Natural killer cell treated with Interleukin-12 subunit alpha and Interleukin-12 subunit beta and Interleukin-15 and Interleukin-18, amount 100 ng/mL, for 72 hours (primary cell): ENCODE measurements around the gene SLC9A4. TPM values are rescaled to one million over a fixed set of nuclear protein-coding genes. Genes with fewer than 3 reads are reported as not detected.

ENCODE experiments used
- ATAC-seq, 2 donors: fragments of 150-1000 bp; cut with Tn5 transposase in 1 of 2; sonication (Bioruptor Pico), chemical (Tn5 transposase) in 1 of 2; 2 replicates each; pipeline ENCODE4 v1.10.0; 2021
- DNase-seq: peaks from one replicate; pipeline ENCODE4 v3.0.0; 2022; ENCODE audit warnings: low spot score
- H3K27ac Mint-ChIP-seq, 2 donors: 1 replicate in 1 of 2; 2 replicates in 1 of 2; pipeline ENCODE4 v1.8.0; 2022; ENCODE audit warnings: mixed read lengths in 2 of 2, mild to moderate bottlenecking in 1 of 2, moderate library complexity in 1 of 2
- H3K27me3 Mint-ChIP-seq, 2 donors: 1 replicate in 1 of 2; 2 replicates in 1 of 2; pipeline ENCODE4 v1.8.0; 2022; ENCODE audit warnings: mixed read lengths in 2 of 2
- H3K36me3 Mint-ChIP-seq: one replicate; pipeline ENCODE4 v1.8.0; 2022; ENCODE audit warnings: mixed read lengths
- H3K4me1 Mint-ChIP-seq, 2 donors: 1 replicate in 1 of 2; 2 replicates in 1 of 2; pipeline ENCODE4 v1.8.0; 2022; ENCODE audit warnings: low read depth in 2 of 2, mixed read lengths in 2 of 2, mild to moderate bottlenecking in 1 of 2
- H3K4me3 Mint-ChIP-seq: one replicate; pipeline ENCODE4 v1.8.0; 2022; ENCODE audit warnings: mixed read lengths
- H3K9me3 Mint-ChIP-seq: 2 replicates; pipeline ENCODE4 v1.8.0; 2022; ENCODE audit warnings: mixed read lengths
- total RNA-seq, 2 donors: library from RNA; stranded (reverse); gene quantifications; one replicate each; pipeline ENCODE4 v1.2.3, GENCODE V29; 2022

SLC9A4 gene
- total RNA-seq, 2 donors from 2014 or later: 0.10 to 0.14 TPM

DNA sequence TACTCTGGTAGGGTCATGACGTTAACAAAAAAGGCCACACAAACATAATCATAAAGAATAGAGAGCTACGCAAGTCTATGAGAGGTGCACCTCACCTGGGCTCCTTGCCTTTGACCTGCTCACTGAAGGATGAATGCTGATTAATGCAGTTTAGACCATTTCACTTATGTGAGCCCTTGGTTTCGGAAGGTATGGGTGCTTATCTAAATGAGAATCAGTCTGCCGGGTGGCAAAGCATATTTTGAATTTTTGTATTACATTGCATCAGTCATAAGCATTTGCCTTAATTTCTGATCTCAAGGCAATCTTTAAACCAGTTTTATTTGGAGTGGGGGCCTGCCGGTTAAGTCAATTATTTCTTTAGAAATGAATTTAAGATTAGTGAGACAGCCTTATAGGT is 42.8 kb downstream of the SLC9A4 start:
- Mint-ChIP-seq H3K36me3 (no peaks in the 10 kb centered on the region), H3K27me3 (peaks cover 5 to 9% of the 10 kb centered on the region in 2 donors), H3K4me1 (peaks cover 9 to 10% of the 10 kb centered on the region in 2 donors), H3K27ac (no peak overlapping the region), H3K9me3 (no peaks in the 10 kb centered on the region), H3K4me3 (no peak overlapping the region)
- no peak for DNase-seq
- no peak for ATAC-seq

DNA sequence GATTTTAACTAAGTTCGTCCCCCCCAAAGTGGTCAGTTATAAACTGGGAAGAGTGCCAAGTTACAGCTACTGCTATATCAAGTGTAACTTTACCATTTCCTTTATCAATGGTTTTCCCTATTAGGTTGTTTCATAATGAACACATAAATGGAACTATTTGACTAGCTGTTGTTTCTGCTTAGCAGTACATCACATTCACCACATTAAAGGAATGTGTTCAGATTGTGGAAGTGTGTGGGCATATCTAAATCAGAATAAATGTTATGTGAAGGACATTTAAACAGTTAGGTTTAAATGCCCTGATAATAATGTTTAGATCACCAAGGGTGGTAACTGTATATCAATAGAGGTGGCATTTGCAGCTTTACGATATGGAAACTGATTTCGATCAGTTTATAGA is 45.1 kb downstream of the SLC9A4 start:
- Mint-ChIP-seq H3K4me1 (peaks cover 25 to 28% of the 10 kb centered on the region in 2 donors), H3K4me3 (no peak overlapping the region), H3K27me3 (no peaks in the 10 kb centered on the region), H3K9me3 (no peaks in the 10 kb centered on the region), H3K36me3 (no peaks in the 10 kb centered on the region), H3K27ac (no peak overlapping the region)
- no peak for ATAC-seq
- no peak for DNase-seq

DNA sequence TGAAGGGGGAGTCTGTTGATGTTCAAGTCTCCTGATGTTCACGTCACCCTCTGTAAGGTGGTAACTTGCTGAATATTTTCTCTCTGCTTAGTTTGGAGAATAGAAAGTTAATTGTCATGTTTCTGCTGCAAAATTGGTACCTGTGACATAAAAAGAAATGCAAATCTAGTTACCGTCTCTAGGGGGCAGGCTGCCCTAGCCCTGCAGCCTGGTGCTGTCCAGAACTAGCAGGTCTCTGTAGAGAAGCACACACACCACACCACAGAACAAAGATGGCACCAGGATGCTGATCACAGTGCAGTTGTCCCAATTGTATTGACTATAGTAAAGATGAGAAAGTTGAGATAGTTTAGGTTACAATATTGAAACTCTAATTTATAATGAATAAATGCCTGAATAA is 47.0 kb downstream of the SLC9A4 start:
- Mint-ChIP-seq H3K27me3 (no peaks in the 10 kb centered on the region), H3K4me1 (peaks cover 42 to 43% of the 10 kb centered on the region in 2 donors), H3K36me3 (no peaks in the 10 kb centered on the region), H3K27ac (no peak overlapping the region), H3K4me3 (no peak overlapping the region), H3K9me3 (no peaks in the 10 kb centered on the region)
- DNase-seq: no peak
- peak in 1 of 2 donors; percentile 72 for ATAC-seq

- DNase-seq (no peak), ATAC-seq (no peak)
- H3K27me3 Mint-ChIP-seq: no peaks in the 10 kb centered on the region
- H3K27ac Mint-ChIP-seq: no peak overlapping the region
- H3K4me3 Mint-ChIP-seq: no peak overlapping the region
- no peaks in the 10 kb centered on the region for H3K9me3 Mint-ChIP-seq
- H3K36me3 Mint-ChIP-seq: no peaks in the 10 kb centered on the region
- H3K4me1 Mint-ChIP-seq: peaks cover 43 to 44% of the 10 kb centered on the region in 2 donors
These were observed 47.8 kb downstream of the SLC9A4 start for GRCh38 chr2:102520801-102521200.

DNA sequence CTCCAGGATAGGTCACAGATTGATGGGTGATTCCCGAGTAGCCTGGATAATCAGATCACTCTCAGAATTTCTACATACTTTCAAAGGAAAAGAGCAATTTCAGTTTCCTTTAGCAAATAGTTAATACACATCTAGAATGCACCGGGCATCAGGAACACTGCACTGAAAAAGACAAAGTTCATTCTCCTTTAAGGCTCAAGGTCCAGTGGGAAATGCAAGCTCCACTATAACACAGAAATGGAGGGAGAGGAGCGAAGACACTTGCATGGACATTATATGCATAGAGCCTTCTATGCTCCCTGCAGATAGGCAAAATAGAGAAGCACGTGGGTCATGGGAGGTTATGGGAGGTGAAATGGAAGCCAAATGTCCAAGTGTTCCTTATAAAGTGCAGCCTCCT is 49.1 kb downstream of the SLC9A4 start:
- Mint-ChIP-seq H3K4me1 (peaks cover 43 to 47% of the 10 kb centered on the region in 2 donors), H3K9me3 (no peaks in the 10 kb centered on the region), H3K27me3 (no peaks in the 10 kb centered on the region), H3K27ac (no peak overlapping the region), H3K36me3 (no peaks in the 10 kb centered on the region), H3K4me3 (no peak overlapping the region)
- ATAC-seq (no peak), DNase-seq (no peak)

DNA sequence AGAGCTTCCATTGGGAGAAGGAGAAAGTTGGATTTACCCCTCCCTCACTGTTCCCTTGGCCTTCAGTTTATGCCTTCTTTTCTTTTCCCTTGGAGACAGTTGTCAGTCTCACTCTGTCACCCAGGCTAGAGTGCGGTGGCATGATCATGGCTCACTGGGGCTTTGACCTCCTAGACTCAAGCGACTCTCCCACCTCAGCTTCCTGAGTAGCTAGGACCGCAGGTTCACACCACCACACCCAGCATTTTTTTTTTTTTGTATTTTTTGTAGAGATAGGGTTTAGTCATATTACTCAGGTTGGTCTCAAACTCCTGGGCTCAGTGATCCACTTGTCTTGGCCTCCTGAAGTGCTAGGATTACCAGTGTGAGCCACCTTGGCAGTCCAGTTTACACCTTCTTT is 49.9 kb downstream of the SLC9A4 start:
- no peaks in the 10 kb centered on the region for H3K9me3 Mint-ChIP-seq
- H3K4me1 Mint-ChIP-seq: peaks cover 43 to 48% of the 10 kb centered on the region in 2 donors
- H3K27me3 Mint-ChIP-seq: no peaks in the 10 kb centered on the region
- H3K36me3 Mint-ChIP-seq: no peaks in the 10 kb centered on the region
- no peak overlapping the region for H3K27ac Mint-ChIP-seq
- peak; percentile 81 to 85 for ATAC-seq
- no peak for DNase-seq
- H3K4me3 Mint-ChIP-seq: peak overlapping the region; percentile 7

DNA sequence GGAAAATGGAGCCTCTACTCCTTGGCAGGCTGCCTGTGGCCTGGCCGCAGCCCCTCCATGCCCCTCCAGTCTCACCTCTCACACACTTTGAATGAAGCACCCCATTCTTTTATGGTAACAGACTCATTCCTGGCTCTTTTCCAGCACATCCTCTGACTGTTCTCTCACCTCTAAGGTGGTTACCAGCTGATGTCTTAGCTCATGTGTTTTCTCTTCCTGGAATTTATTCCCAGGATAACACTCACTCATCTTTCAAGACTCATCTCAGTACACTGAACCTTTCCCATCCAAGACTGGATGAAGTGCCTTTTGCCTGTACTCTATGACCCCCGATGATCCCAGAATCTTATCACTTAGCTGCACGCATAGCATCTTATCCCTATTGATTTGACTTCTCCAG is 50.6 kb downstream of the SLC9A4 start:
- DNase-seq (no peak), ATAC-seq (no peak)
- H3K9me3 Mint-ChIP-seq: no peaks in the 10 kb centered on the region
- H3K4me3 Mint-ChIP-seq: peak overlapping the region; percentile 19
- H3K36me3 Mint-ChIP-seq: no peaks in the 10 kb centered on the region
- peak overlapping the region in 1 of 2 donors; percentile 14 for H3K27ac Mint-ChIP-seq
- no peaks in the 10 kb centered on the region for H3K27me3 Mint-ChIP-seq
- peaks cover 43 to 48% of the 10 kb centered on the region in 2 donors for H3K4me1 Mint-ChIP-seq

DNA sequence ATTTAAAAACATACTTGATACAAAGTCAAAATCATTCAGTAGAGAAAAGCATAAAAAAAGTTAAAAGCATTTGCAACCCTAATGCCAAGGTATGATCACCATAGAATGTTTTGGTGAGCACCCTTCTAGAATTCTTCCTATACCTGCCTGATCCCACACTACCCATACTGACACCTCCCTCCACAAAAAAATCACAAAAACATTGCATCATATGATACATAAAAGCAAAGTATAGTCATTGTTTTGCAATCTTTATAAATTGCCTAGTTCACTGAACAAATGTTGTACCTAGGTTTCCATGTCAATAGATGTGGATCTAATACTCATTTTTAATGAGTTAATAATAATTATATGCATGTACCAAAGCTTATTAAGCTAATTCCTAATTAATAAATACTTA is 54.1 kb downstream of the SLC9A4 start:
- Mint-ChIP-seq H3K27me3 (no peaks in the 10 kb centered on the region), H3K4me3 (no peak overlapping the region), H3K27ac (no peak overlapping the region), H3K36me3 (no peaks in the 10 kb centered on the region), H3K4me1 (peaks cover 24 to 27% of the 10 kb centered on the region in 2 donors), H3K9me3 (no peaks in the 10 kb centered on the region)
- DNase-seq: no peak
- no peak for ATAC-seq

DNA sequence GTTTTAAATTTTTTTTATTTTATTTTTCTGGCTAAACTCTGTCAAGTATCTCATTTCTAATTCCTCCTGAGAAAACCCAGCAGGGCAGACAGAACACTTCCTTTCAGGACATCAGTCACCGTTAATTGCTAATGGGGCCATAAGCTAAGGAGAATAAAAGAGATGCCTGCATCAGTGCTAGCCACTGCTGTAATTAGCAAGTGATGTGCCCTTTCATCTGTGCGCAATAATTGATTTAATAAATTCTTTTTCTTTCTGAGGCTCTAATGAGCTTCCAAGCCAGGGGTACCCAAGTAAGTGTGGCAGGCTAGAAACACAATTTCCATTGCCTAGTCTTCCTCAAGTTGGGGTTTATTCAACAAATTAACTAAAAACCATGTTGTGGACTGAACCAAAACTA is 65.5 kb downstream of the SLC9A4 start:
- ATAC-seq: no peak
- H3K36me3 Mint-ChIP-seq: no peaks in the 10 kb centered on the region
- no peak for DNase-seq
- H3K27ac Mint-ChIP-seq: no peak overlapping the region
- no peak overlapping the region for H3K4me3 Mint-ChIP-seq
- no peaks in the 10 kb centered on the region for H3K9me3 Mint-ChIP-seq
- peaks cover 8 to 14% of the 10 kb centered on the region in 2 donors for H3K4me1 Mint-ChIP-seq
- peaks cover 0 to 2% of the 10 kb centered on the region in 2 donors for H3K27me3 Mint-ChIP-seq

DNA sequence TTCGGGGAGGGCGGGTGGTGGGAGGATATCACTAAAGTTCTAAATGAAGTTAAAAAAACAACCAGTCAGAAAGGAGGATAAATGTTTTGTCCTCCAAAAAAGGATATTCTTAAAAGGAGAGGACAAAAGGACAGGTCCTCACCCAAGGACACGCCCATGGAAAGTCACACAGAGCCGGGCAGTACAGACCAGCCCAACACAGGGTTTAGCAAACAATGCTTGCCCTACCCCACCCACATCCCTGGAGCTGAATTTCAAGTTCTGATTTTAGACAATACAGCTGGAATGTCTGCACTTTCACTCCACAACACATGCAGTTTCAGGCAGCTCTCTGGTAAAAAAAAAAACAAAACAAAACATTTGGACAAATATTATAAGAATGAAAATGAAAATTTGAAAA is 67.9 kb downstream of the SLC9A4 start:
- no peak for ATAC-seq
- no peak overlapping the region for H3K4me3 Mint-ChIP-seq
- no peaks in the 10 kb centered on the region for H3K9me3 Mint-ChIP-seq
- no peak overlapping the region for H3K27ac Mint-ChIP-seq
- peaks cover 3 to 8% of the 10 kb centered on the region in 2 donors for H3K27me3 Mint-ChIP-seq
- peaks cover 8 to 12% of the 10 kb centered on the region in 2 donors for H3K4me1 Mint-ChIP-seq
- H3K36me3 Mint-ChIP-seq: no peaks in the 10 kb centered on the region
- no peak for DNase-seq

DNA sequence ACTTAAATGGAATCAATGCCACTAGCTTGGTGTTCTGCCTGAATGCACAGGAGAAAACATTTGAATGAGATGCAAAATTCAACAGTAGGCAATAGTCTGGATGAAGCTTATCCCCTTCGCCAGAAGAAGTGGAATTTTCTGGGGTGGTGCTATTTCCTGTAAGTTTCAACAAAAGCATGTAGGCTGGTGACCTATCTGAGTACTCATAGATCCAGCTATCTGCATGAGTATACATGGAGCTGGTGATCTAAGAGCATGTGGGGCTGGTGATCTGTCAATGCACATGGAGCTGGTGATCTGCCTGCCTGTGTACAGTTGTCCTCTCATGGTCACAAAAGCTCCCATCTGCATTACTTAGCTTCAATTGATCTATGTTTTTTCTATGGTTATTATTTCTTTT is 71.2 kb downstream of the SLC9A4 start:
- Mint-ChIP-seq H3K27ac (no peak overlapping the region), H3K36me3 (peaks cover 17% of the 10 kb centered on the region), H3K27me3 (peaks cover 3 to 8% of the 10 kb centered on the region in 2 donors), H3K9me3 (peaks cover 9% of the 10 kb centered on the region), H3K4me1 (peaks cover 8 to 12% of the 10 kb centered on the region in 2 donors), H3K4me3 (no peak overlapping the region)
- no peak for DNase-seq
- ATAC-seq: no peak

DNA sequence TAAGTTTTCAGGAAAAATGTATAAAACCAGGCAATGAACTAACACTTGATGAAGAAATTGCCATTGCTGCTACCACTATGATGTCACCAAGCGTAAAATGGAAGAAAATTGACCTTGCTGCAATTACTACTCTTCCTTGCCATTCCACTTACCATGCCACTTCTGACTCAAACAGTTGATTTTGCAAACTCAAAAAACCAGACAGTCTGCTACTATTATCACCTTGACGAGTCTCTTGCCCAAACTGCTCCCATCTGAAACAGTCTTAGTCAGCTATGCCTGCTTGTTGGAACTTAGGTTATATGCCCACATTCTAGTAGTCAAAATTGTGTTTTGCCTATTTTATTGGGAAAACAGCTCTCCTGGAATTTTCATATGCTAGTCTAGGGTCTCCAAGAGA is 74.4 kb downstream of the SLC9A4 start:
- peaks cover 3 to 8% of the 10 kb centered on the region in 2 donors for H3K27me3 Mint-ChIP-seq
- peaks cover 30% of the 10 kb centered on the region for H3K36me3 Mint-ChIP-seq
- DNase-seq (no peak), ATAC-seq (no peak)
- H3K27ac Mint-ChIP-seq: no peak overlapping the region
- H3K9me3 Mint-ChIP-seq: peaks cover 9% of the 10 kb centered on the region
- H3K4me3 Mint-ChIP-seq: no peak overlapping the region
- no peaks in the 10 kb centered on the region for H3K4me1 Mint-ChIP-seq

DNA sequence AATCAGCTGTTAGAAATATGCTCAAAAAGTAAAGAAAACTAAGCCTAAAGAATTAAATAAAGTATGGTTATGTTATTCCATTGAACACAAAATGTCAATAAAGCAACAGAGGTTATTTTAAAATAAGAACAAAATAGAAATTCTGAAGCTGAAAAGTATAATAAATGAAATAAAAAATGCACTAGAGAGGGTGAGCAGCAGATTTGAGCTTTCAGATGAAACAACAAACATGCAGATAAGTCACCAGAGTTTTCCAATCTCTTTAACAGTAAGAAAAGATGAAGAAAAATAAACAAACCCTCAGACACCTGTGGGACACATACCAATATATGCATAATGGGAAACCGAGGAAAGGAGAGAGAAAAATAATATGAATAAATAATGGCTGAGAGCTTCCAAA is 76.0 kb downstream of the SLC9A4 start:
- H3K27me3 Mint-ChIP-seq: peaks cover 0 to under 1% of the 10 kb centered on the region in 2 donors
- ATAC-seq (no peak), DNase-seq (no peak)
- H3K36me3 Mint-ChIP-seq: peaks cover 30% of the 10 kb centered on the region
- H3K27ac Mint-ChIP-seq: no peak overlapping the region
- no peaks in the 10 kb centered on the region for H3K4me1 Mint-ChIP-seq
- H3K9me3 Mint-ChIP-seq: peaks cover 9% of the 10 kb centered on the region
- no peak overlapping the region for H3K4me3 Mint-ChIP-seq

DNA sequence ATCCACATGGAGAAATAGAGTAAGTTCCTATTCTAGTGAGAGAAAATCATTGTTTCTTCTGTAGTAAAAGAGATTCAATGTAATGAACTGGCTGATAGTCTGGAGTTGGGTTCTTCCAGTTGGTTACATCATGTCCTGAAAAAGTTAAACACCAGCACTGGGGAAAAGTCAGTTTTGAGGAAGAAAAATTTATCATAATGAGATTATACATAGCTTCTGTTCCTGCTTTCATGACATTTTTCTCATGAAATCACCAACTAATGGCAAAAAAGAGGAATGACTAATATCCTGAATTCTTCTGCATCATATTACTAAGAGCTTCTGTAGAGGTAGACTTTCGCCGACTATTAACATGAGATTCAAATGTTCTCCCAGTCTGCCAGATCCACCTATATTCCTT is 77.1 kb downstream of the SLC9A4 start:
- no peak overlapping the region for H3K27ac Mint-ChIP-seq

DNA sequence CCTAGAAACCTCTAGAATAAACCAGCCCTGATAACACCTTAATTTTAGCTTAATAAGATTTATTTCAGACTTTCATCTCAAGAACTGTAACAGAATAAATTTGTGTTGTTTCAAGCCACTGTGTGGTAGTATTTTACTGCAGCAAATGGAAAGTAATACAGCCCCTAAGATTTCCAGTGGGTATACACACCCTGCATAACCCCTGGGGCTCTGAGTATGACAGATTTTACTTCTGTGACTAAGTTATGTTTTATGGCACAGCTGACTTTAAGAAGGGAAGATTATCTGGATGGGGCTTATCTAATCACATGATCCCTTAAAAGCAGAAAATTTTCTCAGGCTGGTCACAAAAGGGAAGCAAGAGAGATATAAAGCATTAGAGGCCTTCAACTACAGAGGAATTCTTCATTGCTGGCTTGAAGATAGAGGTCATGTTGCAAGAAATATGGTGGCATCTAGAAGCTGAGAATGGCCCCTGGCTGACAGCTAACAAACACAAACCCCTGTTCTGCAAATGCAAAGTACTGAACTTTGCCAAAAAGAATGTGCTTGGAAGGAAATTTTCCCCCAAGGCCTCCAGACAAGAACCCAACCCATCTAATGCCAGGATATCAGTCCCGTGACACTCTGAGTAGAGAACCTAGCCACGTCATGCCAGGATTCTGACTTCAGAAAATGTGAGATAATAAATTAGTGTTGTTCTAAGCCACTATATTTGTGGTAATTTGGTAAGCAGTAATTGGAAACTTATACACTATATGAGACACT is 78.5 kb downstream of the SLC9A4 start:
- no peak for ATAC-seq
- no peak for DNase-seq
- H3K9me3 Mint-ChIP-seq: peaks cover 9% of the 10 kb centered on the region
- H3K27ac Mint-ChIP-seq: no peak overlapping the region
- H3K36me3 Mint-ChIP-seq: peaks cover 30% of the 10 kb centered on the region
- no peak overlapping the region for H3K4me3 Mint-ChIP-seq
- H3K4me1 Mint-ChIP-seq: no peaks in the 10 kb centered on the region
- H3K27me3 Mint-ChIP-seq: no peaks in the 10 kb centered on the region

More for the DNA sequence above, 77.1 kb downstream of the SLC9A4 start:
- DNase-seq (no peak), ATAC-seq (no peak)
- H3K4me3 Mint-ChIP-seq: no peak overlapping the region
- peaks cover 30% of the 10 kb centered on the region for H3K36me3 Mint-ChIP-seq
- no peaks in the 10 kb centered on the region for H3K27me3 Mint-ChIP-seq
- no peaks in the 10 kb centered on the region for H3K4me1 Mint-ChIP-seq
- peaks cover 9% of the 10 kb centered on the region for H3K9me3 Mint-ChIP-seq
